ENCODE measurements around the gene MACROD2. TPM values are rescaled to one million over a fixed set of nuclear protein-coding genes. Genes with fewer than 3 reads are reported as not detected.

The MACROD2 gene
- total RNA-seq, 1 donor from 2014 or later: 4.2 TPM

GRCh38 chr20:14355791-14356190, 360.5 kb downstream of the MACROD2 start:
- intact Hi-C loops (cut with DNase I): no loop called here
- ATAC-seq (ENCODE audit: poor library complexity): no peak
- no peak for DNase-seq

- ATAC-seq (ENCODE audit: poor library complexity) (no peak), DNase-seq (no peak)
- intact Hi-C loops (cut with DNase I): no loop called here
Measured at GRCh38 chr20:14360416-14360815, 365.1 kb downstream of the MACROD2 start.

DNA sequence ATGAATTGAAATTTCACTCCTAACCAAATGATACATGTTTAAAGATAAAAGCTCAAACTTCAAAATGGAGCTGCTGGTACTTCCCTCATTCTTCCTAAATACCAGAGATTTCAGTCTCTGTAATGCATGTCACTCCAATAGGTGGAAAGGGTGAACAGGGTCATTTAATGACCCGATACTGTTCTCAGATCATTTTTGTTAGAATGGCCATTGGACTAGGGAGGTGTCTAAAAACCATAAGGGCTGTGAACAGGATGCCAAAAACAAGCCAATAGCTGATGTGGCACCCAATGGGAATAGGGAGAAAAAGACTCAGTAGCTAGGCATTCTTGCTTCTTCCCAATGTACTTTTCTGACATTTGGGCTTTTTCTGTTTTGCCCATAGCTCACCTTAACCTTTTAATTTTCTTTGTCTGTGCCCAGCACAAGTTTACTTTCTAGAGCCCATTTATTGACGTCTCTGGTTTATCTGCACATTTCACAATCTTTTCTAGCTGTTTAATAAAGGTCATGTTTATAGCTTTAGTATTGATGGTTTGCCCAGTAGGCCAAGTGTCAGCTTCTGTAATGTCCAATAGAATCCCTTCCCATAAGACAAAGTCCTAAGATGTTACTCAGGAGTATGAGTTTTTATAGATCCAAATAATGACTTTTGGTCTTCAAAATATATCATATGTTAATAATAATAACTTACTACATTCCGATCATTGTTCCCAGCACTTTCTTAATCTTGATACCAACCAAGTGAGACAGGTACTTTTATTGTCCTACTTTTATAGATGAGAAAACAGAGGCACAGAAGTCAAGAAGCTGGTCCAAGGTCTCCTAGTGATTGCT, 366.4 kb downstream of the MACROD2 start:
- intact Hi-C loops (cut with DNase I): no loop called here
- DNase-seq: no peak
- no peak for ATAC-seq (ENCODE audit: poor library complexity)

- ATAC-seq (ENCODE audit: poor library complexity) (no peak), DNase-seq (no peak)
- intact Hi-C loops (cut with DNase I): no loop called here
Measured at GRCh38 chr20:14374196-14374595, 378.9 kb downstream of the MACROD2 start.

DNA sequence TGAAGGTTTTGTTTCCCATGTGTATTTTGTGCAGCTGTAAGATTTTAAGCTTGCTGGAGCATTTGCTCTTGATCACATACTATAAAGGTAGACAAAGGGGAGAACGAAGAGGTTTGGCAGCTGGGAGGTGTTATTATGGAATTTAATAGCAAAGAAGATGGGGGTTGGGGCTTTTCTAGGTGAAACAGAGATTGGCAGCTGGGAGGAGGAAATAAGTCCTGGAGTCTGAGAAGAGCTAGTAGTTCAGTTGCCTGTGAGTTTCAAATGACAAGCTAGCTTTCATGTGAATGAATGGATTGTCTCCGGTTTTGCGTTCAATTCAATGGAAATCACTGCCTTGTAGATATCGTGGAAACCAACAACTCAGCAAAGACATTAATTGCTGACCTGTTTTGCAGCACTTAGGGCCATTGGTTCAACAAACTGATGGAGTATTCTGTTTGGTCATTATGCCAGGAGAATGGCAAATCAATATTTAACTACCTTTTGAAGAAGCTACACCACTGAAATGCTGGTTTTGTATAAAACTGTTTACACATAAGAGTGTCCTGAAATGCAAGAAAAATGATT, 380.2 kb downstream of the MACROD2 start:
- intact Hi-C loops (cut with DNase I): no loop called here
- ATAC-seq (ENCODE audit: poor library complexity): no peak
- DNase-seq: no peak

GRCh38 chr20:14378326-14378725, 383.0 kb downstream of the MACROD2 start:
- ATAC-seq (ENCODE audit: poor library complexity): no peak
- no peak for DNase-seq
- intact Hi-C loops (cut with DNase I): no loop called here

GRCh38 chr20:14383335-14383734, 388.0 kb downstream of the MACROD2 start:
- no peak for ATAC-seq (ENCODE audit: poor library complexity)
- no peak for DNase-seq
- intact Hi-C loops (cut with DNase I): no loop called here

DNA sequence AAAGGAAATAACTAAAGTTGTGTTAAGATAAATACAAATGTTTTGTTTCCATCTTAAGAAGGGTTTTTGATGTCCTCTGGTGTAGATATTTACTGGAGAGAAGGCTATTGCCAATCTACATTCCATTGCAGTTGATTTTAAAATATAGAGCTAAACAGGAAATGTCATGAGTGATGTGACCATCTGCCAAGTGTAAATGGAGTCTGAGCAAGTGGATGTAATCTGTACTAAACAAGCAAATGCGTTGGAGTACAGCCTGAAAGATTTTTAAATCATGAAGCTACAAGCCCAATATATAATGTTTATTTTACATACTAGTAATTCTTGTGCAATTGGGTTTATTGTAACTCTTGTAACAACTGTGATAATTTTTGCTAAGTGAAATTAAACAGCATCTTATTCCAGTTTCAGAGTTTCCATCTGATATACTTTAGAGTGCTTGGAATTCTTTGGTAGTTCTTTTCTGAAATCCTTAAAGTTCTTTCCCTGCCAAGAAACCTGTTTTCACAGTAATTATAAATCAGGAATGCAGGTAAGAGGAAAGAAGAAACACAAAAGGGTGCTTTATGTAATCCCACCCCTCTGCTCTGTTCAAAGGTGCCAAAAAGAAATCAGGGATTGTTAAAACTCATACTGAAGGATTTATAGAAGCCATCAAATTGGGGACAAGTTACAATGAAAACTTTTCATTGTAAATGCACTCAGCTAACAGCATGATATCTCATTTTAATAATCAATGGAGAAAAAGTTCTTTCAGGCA, 389.3 kb downstream of the MACROD2 start:
- intact Hi-C loops (cut with DNase I): no loop called here
- DNase-seq: no peak
- no peak for ATAC-seq (ENCODE audit: poor library complexity)

DNA sequence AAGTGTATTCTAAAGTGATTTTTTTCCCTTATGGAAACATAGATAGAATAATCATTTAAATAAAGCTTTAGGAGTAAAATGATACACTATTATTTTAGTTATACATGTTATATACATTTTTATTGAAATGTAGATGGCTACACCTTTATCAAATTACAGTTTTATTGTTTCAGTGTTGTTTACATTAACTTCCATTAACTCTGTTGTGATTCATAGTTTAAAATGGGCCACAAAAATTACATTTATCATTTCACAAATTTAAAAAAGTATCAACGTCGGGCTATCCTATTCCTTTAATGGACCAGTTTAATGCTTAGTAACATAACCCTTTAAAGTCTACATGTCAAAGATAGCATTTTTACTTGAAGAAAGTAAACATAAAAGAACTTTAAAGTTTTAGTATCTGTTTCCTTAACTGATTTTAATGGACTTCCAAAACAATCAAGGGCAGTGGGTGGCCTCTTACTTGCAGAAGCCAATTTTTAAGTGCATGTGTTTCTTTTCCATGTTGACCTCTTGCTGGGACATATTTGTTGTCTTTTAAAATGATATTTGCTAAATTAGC, 389.9 kb downstream of the MACROD2 start:
- DNase-seq (no peak), ATAC-seq (ENCODE audit: poor library complexity) (no peak)
- intact Hi-C loops (cut with DNase I): no loop called here

DNA sequence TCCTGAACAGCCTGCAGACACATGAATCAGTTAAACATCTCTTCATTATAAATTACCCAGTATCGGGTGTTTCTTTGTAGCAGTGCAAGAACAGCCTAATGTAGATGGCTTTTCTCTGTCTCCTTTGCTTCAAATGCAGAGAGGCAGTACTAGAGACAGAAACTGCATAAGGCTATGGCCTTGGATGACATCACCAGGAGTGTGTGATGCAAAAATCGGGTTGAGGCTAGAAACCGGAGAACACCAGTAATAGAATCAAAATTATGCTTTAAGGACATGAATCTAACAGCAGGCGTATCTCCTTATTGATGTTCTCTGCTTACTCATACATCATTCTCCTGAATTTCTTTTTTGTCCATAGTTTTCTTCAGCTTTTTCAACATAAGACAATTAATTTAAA, 391.4 kb downstream of the MACROD2 start:
- DNase-seq (no peak), ATAC-seq (ENCODE audit: poor library complexity) (no peak)
- intact Hi-C loops (cut with DNase I): no loop called here

GRCh38 chr20:14401479-14402138, 406.3 kb downstream of the MACROD2 start:
- intact Hi-C loops (cut with DNase I): no loop called here
- DNase-seq (no peak), ATAC-seq (ENCODE audit: poor library complexity) (no peak)

- no peak for DNase-seq
- intact Hi-C loops (cut with DNase I): no loop called here
- ATAC-seq (ENCODE audit: poor library complexity): no peak
Measured at GRCh38 chr20:14404515-14404914, 409.2 kb downstream of the MACROD2 start.

DNA sequence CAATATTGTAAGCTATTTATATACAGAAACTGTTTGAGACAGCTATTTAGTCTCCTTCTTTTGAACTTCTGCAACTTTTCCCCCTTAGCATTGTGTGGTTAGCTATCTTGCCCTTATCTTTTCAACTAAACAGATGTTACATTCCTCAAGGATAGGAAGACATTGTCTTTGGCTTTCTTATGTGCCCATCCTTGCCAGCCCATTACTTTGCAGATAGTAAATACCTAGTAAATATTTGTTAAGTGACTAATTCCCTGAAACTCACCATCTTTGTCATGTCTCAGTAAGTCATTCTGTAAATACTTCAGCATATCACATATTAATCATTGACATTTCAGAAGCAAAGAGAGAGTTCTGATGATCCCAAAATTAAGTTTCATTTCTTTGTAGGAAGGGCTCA, 411.2 kb downstream of the MACROD2 start:
- DNase-seq: no peak
- intact Hi-C loops (cut with DNase I): no loop called here
- ATAC-seq (ENCODE audit: poor library complexity): no peak

- intact Hi-C loops (cut with DNase I): no loop called here
- no peak for ATAC-seq (ENCODE audit: poor library complexity)
- DNase-seq: no peak
Measured at GRCh38 chr20:14407336-14407735, 412.0 kb downstream of the MACROD2 start.

- intact Hi-C loops (cut with DNase I): no loop called here
- no peak for ATAC-seq (ENCODE audit: poor library complexity)
- DNase-seq: no peak
Measured at GRCh38 chr20:14410869-14411555, 415.7 kb downstream of the MACROD2 start.

DNA sequence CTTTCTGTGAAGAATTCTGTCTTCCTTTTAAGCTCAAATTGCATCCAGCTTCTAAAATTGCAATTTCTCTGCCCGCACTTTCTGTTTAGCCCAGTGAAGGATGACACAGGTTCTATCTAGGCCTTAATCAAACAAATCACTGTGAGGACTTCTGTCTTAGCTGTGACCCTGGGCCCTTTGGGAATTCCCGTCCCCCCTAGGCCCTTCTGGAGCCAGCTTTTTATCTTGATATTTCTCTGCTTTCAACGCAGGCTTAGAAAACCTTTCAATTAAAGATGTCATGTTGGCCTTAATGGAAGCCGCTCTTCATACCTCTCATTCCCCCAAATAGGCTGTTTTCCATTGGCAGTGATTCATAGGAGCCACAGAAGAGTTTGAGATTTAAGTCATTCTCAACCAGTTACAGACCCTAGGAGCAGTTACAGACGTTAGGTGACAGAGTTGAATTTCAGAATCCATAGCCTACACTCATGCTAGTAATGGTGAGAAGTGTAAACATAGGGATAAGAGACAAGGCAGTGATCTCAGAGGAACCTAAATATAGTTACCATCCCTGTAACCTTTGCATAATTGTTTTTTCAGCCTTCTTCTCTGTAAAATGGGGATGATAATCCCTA, 416.9 kb downstream of the MACROD2 start:
- intact Hi-C loops (cut with DNase I): no loop called here
- DNase-seq (no peak), ATAC-seq (ENCODE audit: poor library complexity) (no peak)

GRCh38 chr20:14413835-14414234, 418.5 kb downstream of the MACROD2 start:
- intact Hi-C loops (cut with DNase I): no loop called here
- DNase-seq: no peak
- no peak for ATAC-seq (ENCODE audit: poor library complexity)

GRCh38 chr20:14414560-14414959, 419.2 kb downstream of the MACROD2 start:
- intact Hi-C loops (cut with DNase I): no loop called here
- ATAC-seq (ENCODE audit: poor library complexity) (no peak), DNase-seq (no peak)
